Panc1 (cell line): ENCODE data around the gene PARVG. TPM values are rescaled to one million over a fixed set of nuclear protein-coding genes. Genes with fewer than 3 reads are reported as not detected.

Experiments used
- ATAC-seq: fragments of 200-7000 bp; cut with Tn5 transposase; 2 replicates; pipeline ENCODE4 v1.9.1; 2020; ENCODE audit warnings: mild to moderate bottlenecking, moderate library complexity
- BruUV-seq: library from RNA; stranded (reverse); fragments of 400-500 nt; replicated peaks from 2 replicates; lab custom pipeline; 2021; lab: Mats Ljungman, UMichigan
- CTCF ChIA-PET: fragments of 300-600 bp; sonication (Branson Sonifier 250); formaldehyde crosslinking; loops from one replicate; lab custom pipeline; 2022; ENCODE audit warnings: antibody characterized with exemption; lab: Charles Lee
- POLR2A ChIA-PET: fragments of 300-600 bp; sonication (Branson Sonifier 250); formaldehyde crosslinking; loops from one replicate; lab custom pipeline; 2022; ENCODE audit warnings: antibody characterized with exemption; lab: Charles Lee
- DNase-seq: peaks from one replicate; pipeline ENCODE4 v3.0.0-alpha.2; 2010; ENCODE audit warnings: low read depth, low spot score
- H3K27ac ChIP-seq: 2 replicates; pipeline ENCODE4 v1.5.1; 2011; ENCODE audit warnings: mild to moderate bottlenecking, low read length, inconsistent platforms
- H3K27me3 ChIP-seq: fragments of 200-500 bp; sonication (Bioruptor generic); 2 replicates; pipeline ENCODE4 v1.6.0; 2014; ENCODE audit warnings: low read length, inconsistent platforms; ENCODE audit not compliant: control insufficient read depth, insufficient read depth
- H3K36me3 ChIP-seq: fragments of 200-500 bp; sonication (Bioruptor generic); 2 replicates; pipeline ENCODE4 v1.5.1; 2014; ENCODE audit warnings: inconsistent platforms, mild to moderate bottlenecking, low read length, moderate library complexity; ENCODE audit not compliant: control insufficient read depth, insufficient read depth
- H3K4me1 ChIP-seq: 2 replicates; pipeline ENCODE4 v1.5.1; 2011; ENCODE audit warnings: inconsistent platforms, mild to moderate bottlenecking, low read length, moderate library complexity; ENCODE audit not compliant: control insufficient read depth, insufficient read depth
- H3K4me3 ChIP-seq, 2 experiments: 2 replicates each; pipeline ENCODE4 v1.5.1; 2011 to 2012; ENCODE audit warnings: low read depth in 2 of 2, low read length in 2 of 2, mild to moderate bottlenecking in 2 of 2, inconsistent platforms in 1 of 2, moderate library complexity in 1 of 2
- H3K9me3 ChIP-seq: fragments of 200-500 bp; sonication (Bioruptor generic); 2 replicates; pipeline ENCODE4 v1.5.1; 2014; ENCODE audit warnings: low read depth, mild to moderate bottlenecking, inconsistent platforms, low read length, moderate library complexity; ENCODE audit not compliant: control insufficient read depth, insufficient read depth
- POLR2AphosphoS5 ChIP-seq: IDR thresholded peaks from 2 replicates; pipeline ENCODE4 v1.6.1; 2012; ENCODE audit warnings: mild to moderate bottlenecking, low read depth, low read length, moderate library complexity
- SIN3A ChIP-seq: IDR thresholded peaks from 2 replicates; pipeline ENCODE4 v1.6.1; 2012; ENCODE audit warnings: low read depth, mild to moderate bottlenecking, low read length, moderate library complexity, borderline replicate concordance; ENCODE audit not compliant: insufficient read depth
- TCF7L2 ChIP-seq: IDR thresholded peaks from 2 replicates; pipeline ENCODE4 v1.6.1; 2011; ENCODE audit warnings: mild to moderate bottlenecking, low read depth, low read length, inconsistent platforms
- in situ Hi-C: cut with HindIII; loops from 2 replicates; pipeline ENCODE4 v1.10.0; 2016; ENCODE audit warnings: low sequenced_read_pairs, low pct_unique_long_range_greater_than_20kb
- intact Hi-C: fragments of 100-400 bp; cut with micrococcal nuclease; formaldehyde crosslinking; loops from one replicate; pipeline ENCODE4 v1.10.0; 2022; ENCODE audit not compliant: unreplicated experiment
- total RNA-seq: library from RNA; stranded (reverse); gene quantifications from one replicate; pipeline ENCODE4 v1.2.1, GENCODE V29; 2021; ENCODE audit not compliant: unreplicated experiment
- TF ChIP-seq, protein P1 (sequence below), 2 experiments: IDR thresholded peaks; 2 replicates each; pipeline ENCODE4 v1.6.1; 2011 to 2012; ENCODE audit warnings: low read depth in 2 of 2, control low read depth in 1 of 2, low read length in 1 of 2, mild to moderate bottlenecking in 1 of 2, moderate library complexity in 1 of 2; ENCODE audit not compliant: insufficient read depth in 1 of 2
- TF ChIP-seq, protein P2 (sequence below): fragments of 450-650 bp; IDR thresholded peaks from 2 replicates; pipeline ENCODE4 v1.5.1; 2017; ENCODE audit warnings: mild to moderate bottlenecking

Gene PARVG
- total RNA-seq, 1 experiment from 2014 or later: 0.21 TPM

DNA sequence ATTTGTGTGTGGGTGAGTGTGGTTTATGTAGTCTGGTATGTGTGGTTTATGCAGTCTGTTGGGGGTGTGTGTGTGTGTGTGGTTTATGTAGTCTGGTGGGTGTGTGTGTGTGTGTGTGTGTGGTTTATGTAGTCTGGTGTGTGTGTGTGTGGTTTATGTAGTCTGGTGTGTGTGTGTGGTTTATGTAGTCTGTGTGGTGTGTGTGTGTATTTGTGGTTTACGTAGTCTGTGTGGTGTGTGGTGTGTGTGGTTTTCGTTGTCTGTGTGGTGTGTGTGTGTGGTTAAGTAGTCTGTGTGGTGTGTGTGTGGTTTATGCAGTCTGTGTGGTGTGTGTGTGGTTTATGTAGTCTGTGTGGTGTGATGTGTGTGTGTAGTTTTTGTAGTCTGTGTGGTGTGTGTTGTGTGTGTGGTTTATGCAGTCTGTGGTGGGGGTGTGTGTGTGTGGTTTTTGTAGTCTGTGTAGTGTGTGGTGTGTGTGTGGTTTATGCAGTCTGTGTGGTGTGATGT, 26.2 kb upstream of the PARVG start:
- ChIA-PET CTCF (no interaction called here), POLR2A (no interaction called here)
- TF ChIP-seq SIN3A (no peak), TCF7L2 (no peak), POLR2AphosphoS5 (no peak)
- TF ChIP-seq, protein P1, sequence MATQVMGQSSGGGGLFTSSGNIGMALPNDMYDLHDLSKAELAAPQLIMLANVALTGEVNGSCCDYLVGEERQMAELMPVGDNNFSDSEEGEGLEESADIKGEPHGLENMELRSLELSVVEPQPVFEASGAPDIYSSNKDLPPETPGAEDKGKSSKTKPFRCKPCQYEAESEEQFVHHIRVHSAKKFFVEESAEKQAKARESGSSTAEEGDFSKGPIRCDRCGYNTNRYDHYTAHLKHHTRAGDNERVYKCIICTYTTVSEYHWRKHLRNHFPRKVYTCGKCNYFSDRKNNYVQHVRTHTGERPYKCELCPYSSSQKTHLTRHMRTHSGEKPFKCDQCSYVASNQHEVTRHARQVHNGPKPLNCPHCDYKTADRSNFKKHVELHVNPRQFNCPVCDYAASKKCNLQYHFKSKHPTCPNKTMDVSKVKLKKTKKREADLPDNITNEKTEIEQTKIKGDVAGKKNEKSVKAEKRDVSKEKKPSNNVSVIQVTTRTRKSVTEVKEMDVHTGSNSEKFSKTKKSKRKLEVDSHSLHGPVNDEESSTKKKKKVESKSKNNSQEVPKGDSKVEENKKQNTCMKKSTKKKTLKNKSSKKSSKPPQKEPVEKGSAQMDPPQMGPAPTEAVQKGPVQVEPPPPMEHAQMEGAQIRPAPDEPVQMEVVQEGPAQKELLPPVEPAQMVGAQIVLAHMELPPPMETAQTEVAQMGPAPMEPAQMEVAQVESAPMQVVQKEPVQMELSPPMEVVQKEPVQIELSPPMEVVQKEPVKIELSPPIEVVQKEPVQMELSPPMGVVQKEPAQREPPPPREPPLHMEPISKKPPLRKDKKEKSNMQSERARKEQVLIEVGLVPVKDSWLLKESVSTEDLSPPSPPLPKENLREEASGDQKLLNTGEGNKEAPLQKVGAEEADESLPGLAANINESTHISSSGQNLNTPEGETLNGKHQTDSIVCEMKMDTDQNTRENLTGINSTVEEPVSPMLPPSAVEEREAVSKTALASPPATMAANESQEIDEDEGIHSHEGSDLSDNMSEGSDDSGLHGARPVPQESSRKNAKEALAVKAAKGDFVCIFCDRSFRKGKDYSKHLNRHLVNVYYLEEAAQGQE (IDR thresholded peaks at IDR 0.05; ENCODE audit: insufficient read depth in 1 of 2, low read depth in 2 of 2, low read length in 1 of 2): no peak
- TF ChIP-seq, protein P2, sequence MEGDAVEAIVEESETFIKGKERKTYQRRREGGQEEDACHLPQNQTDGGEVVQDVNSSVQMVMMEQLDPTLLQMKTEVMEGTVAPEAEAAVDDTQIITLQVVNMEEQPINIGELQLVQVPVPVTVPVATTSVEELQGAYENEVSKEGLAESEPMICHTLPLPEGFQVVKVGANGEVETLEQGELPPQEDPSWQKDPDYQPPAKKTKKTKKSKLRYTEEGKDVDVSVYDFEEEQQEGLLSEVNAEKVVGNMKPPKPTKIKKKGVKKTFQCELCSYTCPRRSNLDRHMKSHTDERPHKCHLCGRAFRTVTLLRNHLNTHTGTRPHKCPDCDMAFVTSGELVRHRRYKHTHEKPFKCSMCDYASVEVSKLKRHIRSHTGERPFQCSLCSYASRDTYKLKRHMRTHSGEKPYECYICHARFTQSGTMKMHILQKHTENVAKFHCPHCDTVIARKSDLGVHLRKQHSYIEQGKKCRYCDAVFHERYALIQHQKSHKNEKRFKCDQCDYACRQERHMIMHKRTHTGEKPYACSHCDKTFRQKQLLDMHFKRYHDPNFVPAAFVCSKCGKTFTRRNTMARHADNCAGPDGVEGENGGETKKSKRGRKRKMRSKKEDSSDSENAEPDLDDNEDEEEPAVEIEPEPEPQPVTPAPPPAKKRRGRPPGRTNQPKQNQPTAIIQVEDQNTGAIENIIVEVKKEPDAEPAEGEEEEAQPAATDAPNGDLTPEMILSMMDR: no peak
- ATAC-seq (no peak), DNase-seq (no peak)
- Histone ChIP-seq H3K9me3 (no peaks in the 10 kb centered on the region), H3K27ac (no peak overlapping the region), H3K36me3 (no peaks in the 10 kb centered on the region), H3K27me3 (no peaks in the 10 kb centered on the region), H3K4me3 (no peak overlapping the region), H3K4me1 (no peaks in the 10 kb centered on the region)
- no TSS peak for BruUV-seq
- intact Hi-C loops: no loop called here
- in situ Hi-C loops: no loop called here

DNA sequence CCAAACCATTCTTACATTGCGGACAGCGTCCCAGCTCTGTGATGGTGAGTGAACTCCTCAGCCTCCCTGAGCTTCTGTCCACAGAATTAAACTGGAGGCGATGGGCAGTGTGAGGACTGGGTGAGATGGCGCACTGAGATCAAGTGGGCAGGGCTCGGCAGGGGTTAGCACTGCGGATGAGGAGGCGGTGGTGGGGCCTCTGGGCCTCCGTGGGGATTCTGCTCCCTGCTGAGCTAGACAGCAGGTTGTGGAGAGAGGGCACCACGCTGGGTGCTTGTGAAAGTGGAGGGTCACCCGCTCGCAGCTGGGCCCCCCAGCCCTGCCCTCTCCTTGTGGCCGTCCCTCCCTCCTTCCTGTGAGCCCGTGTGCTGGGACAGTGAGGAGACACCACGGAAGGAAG, 25.6 kb upstream of the PARVG start:
- BruUV-seq: no TSS peak
- intact Hi-C loops: no loop called here
- Histone ChIP-seq H3K27ac (no peak overlapping the region), H3K4me1 (no peaks in the 10 kb centered on the region), H3K9me3 (no peaks in the 10 kb centered on the region), H3K4me3 (no peak overlapping the region), H3K27me3 (no peaks in the 10 kb centered on the region), H3K36me3 (no peaks in the 10 kb centered on the region)
- DNase-seq: no peak
- TF ChIP-seq, protein P2: no peak
- TF ChIP-seq POLR2AphosphoS5 (no peak), TCF7L2 (no peak), SIN3A (no peak)
- TF ChIP-seq, protein P1 (IDR thresholded peaks at IDR 0.05; ENCODE audit: insufficient read depth in 1 of 2, low read depth in 2 of 2, low read length in 1 of 2): no peak
- ChIA-PET CTCF (no interaction called here), POLR2A (no interaction called here)
- no peak for ATAC-seq
- in situ Hi-C loops: no loop called here
